ENCODE measurements around the gene LY6G6F. TPM values are rescaled to one million over a fixed set of nuclear protein-coding genes. Genes with fewer than 3 reads are reported as not detected.

Gene LY6G6F
- total and polyA plus RNA-seq, 2 of the 13 experiments (the other 11 are each of a cell fraction or from before 2014, with no cell fraction given): not detected

GRCh38 chr6:31739639-31740396 lies 33.2 kb downstream of the LY6G6F start, which contains the start of gene MSH5:
MSH5 (plus strand) TSS chr6:31740005; CDS start chr6:31740467, 462 bp downstream.
- Histone ChIP-seq H3K9ac (ENCODE audit: insufficient read depth, low read depth, low read length) (peak within 1 kb of the TSS; percentile 98), H3K27ac (ENCODE audit: extremely low read length, insufficient read depth, low read length) (peak within 1 kb of the TSS; percentile 99), H3K4me1 (ENCODE audit: insufficient read depth, low read length) (peaks cover 50% of the 10 kb centered on the region), H3K27me3 (ENCODE audit: control insufficient read depth in 1 of 2, insufficient read depth in 2 of 2, low read length in 2 of 2) (no peaks in the 10 kb centered on the region; a peak in 1 of 5 replicates), H3K4me3 (replicated peaks in 1 of 3; ENCODE audit: insufficient read depth in 1 of 3, low read depth in 2 of 3, low read length in 3 of 3) (peak within 1 kb of the TSS; percentile 44 to 92 (median 92)), H3K36me3 (replicated peaks in 1 of 2; ENCODE audit: control insufficient read depth in 1 of 2, insufficient read depth in 2 of 2, low read length in 2 of 2) (peaks cover 0 to 6% of the 10 kb centered on the region in 2 experiments; a peak in 3 of 5 replicates), H3K9me3 (ENCODE audit: low read length) (no peaks in the 10 kb centered on the region), H4K20me1 (ENCODE audit: insufficient read depth, low read length) (peaks cover 3% of the 10 kb centered on the region; the same call in 1 of the 2 replicates), H3K4me2 (ENCODE audit: low read depth, low read length) (peak within 1 kb of the TSS; percentile 98), H2AFZ (ENCODE audit: low read length) (no peak within 1 kb of the TSS), H3K79me2 (ENCODE audit: insufficient read depth, low read length) (peaks cover 22% of the 10 kb centered on the region)
- CTCF ChIA-PET (ENCODE audit: low intra/inter-chr PET ratio, low total read pairs): interaction anchor here (1.7 kb wide), 1 partner anchor 10 kb away, joined by 4 read pairs; the partner anchor contains the start of gene DDAH2
- in situ Hi-C loops (cut with HindIII; ENCODE audit: extremely low pct_ligation_motif_present, low pct_unique_long_range_greater_than_20kb): no loop called here
- intact Hi-C loops (cut with micrococcal nuclease; ENCODE audit: unreplicated experiment): loop anchor here (1.0 to 5.0 kb wide), 4 partner anchors 38 to 95 kb away; partner anchors contain the start of genes ABHD16A and LSM2
- WGBS (ENCODE audit: low lambda C conversion rate): 11% methylated on average over 49 of the region's 58 CpGs
- peak; percentile 99 for FAIRE-seq
- DNase-seq (ENCODE audit: low spot score): peak; percentile 100
- peak; percentile 74 for ATAC-seq
- BruUV-seq (replicated peaks): TSS peak; percentile 47
- POLR2A ChIA-PET: interaction anchor here (0.6 to 11.3 kb wide), 37 partner anchors 9 to 1098 kb away, joined by 3 to 279 read pairs (median 21); partner anchors contain the start of genes ABHD16A, APOM, ATF6B and BAG6
- no peak for TF ChIP-seq ZNF3 (CRISPR knock-in tag; IDR thresholded peaks at IDR 0.05)
- TF ChIP-seq ZNF142 (CRISPR knock-in tag; IDR thresholded peaks at IDR 0.05): peak; percentile 81
- peak; percentile 88 for TF ChIP-seq ZBTB26 (CRISPR knock-in tag; IDR thresholded peaks at IDR 0.05; ENCODE audit: borderline replicate concordance)
- TF ChIP-seq TOE1 (CRISPR knock-in tag; IDR thresholded peaks at IDR 0.05): no peak; the same call in 1 of the 2 replicates
- peak; percentile 88; the same call in 1 of the 2 replicates for TF ChIP-seq THAP9 (CRISPR knock-in tag; IDR thresholded peaks at IDR 0.05; ENCODE audit: borderline replicate concordance)
- TF ChIP-seq NFYB (CRISPR knock-in tag; IDR thresholded peaks at IDR 0.05): peak; percentile 98
- TF ChIP-seq ZNF12 (CRISPR knock-in tag; IDR thresholded peaks at IDR 0.05): no peak
- no peak for TF ChIP-seq ZKSCAN8 (CRISPR knock-in tag; IDR thresholded peaks at IDR 0.05; ENCODE audit: borderline replicate concordance)
- peak; percentile 84 for TF ChIP-seq ZNF790 (CRISPR knock-in tag; IDR thresholded peaks at IDR 0.05; ENCODE audit: borderline replicate concordance)
